ENCODE data around the gene ZNF646. TPM values are rescaled to one million over a fixed set of nuclear protein-coding genes. Genes with fewer than 3 reads are reported as not detected.

Gene ZNF646
- total and polyA plus RNA-seq, 2 donors (not counting 3 experiments of a cell fraction or from before 2014, with no cell fraction given): 4.1 to 15.9 TPM

- Histone ChIP-seq H3K27ac (ENCODE audit: insufficient read depth, low read depth, low read length) (peak within 1 kb of the TSS; percentile 6), H3K9ac (replicated peaks; ENCODE audit: extremely low read depth, insufficient read depth, low read length) (peak within 1 kb of the TSS; percentile 63), H3K9me1 (replicated peaks; ENCODE audit: control insufficient read depth, extremely low read depth, insufficient read depth, low read length) (no peaks in the 10 kb centered on the region), H4K20me1 (replicated peaks; ENCODE audit: control insufficient read depth, extremely low read depth, insufficient read depth, low read length) (no peaks in the 10 kb centered on the region), H3K4me3 (replicated peaks in 1 of 3; ENCODE audit: insufficient read depth in 1 of 3, low read depth in 1 of 3, low read length in 3 of 3) (peak within 1 kb of the TSS; percentile 28 to 91 (median 62)), H3K36me3 (ENCODE audit: control insufficient read depth in 2 of 2, extremely low read depth in 1 of 2, insufficient read depth in 2 of 2, low read length in 2 of 2) (peaks cover 2% of the 10 kb centered on the region in 2 experiments), H3K4me2 (ENCODE audit: insufficient read depth, low read length) (peak within 1 kb of the TSS; percentile 41), H3K27me3 (ENCODE audit: control insufficient read depth in 2 of 2, insufficient read depth in 2 of 2, low read length in 2 of 2) (no peaks in the 10 kb centered on the region), H3K79me2 (ENCODE audit: control insufficient read depth, insufficient read depth, low read length) (peaks cover 10% of the 10 kb centered on the region), H2AFZ (ENCODE audit: low read depth, low read length) (peak within 1 kb of the TSS; percentile 77), H3K4me1 (ENCODE audit: control insufficient read depth, extremely low read depth, insufficient read depth, low read length) (peaks cover 3% of the 10 kb centered on the region), H3K9me3 (replicated peaks; ENCODE audit: control insufficient read depth, insufficient read depth, low read length) (no peaks in the 10 kb centered on the region)
- TF ChIP-seq EZH2 (IDR thresholded peaks at IDR 0.05; ENCODE audit: borderline replicate concordance, low read depth, low read length, severe bottlenecking): no peak
- TF ChIP-seq GATA2 (IDR thresholded peaks at IDR 0.05; ENCODE audit: insufficient read depth, insufficient read length, low read depth, low read length): no peak
- no peak for TF ChIP-seq FOS (IDR thresholded peaks at IDR 0.05; ENCODE audit: borderline replicate concordance, insufficient read depth, low read length)
- TF ChIP-seq, protein P1, sequence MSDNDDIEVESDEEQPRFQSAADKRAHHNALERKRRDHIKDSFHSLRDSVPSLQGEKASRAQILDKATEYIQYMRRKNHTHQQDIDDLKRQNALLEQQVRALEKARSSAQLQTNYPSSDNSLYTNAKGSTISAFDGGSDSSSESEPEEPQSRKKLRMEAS (IDR thresholded peaks at IDR 0.05; ENCODE audit: insufficient read depth, insufficient read length): peak; percentile 2
- TF ChIP-seq CTCF (IDR thresholded peaks at IDR 0.05; ENCODE audit: extremely low read depth in 1 of 2, insufficient read depth in 1 of 2, low read depth in 1 of 2, low read length in 2 of 2): no peak
- peak; percentile 61 for TF ChIP-seq POLR2AphosphoS5 (IDR thresholded peaks at IDR 0.05; ENCODE audit: insufficient read depth, low read depth, low read length)
- no peak for TF ChIP-seq MYC (IDR thresholded peaks at IDR 0.05; ENCODE audit: low read depth, low read length)
- no peak for TF ChIP-seq JUN (IDR thresholded peaks at IDR 0.05; ENCODE audit: borderline replicate concordance, insufficient read depth, insufficient read length, low read depth)
- TF ChIP-seq POLR2A (IDR thresholded peaks at IDR 0.05; ENCODE audit: low read depth, low read length): peak; percentile 64
- ChIA-PET POLR2A (no interaction called here), CTCF (interaction anchor here (1.0 to 6.5 kb wide), 7 partner anchors 21 to 141 kb away, joined by 4 to 66 read pairs (median 7); partner anchors contain the start of genes HSD3B7, KAT8, ZNF646 and ZNF668)
- FAIRE-seq (peak; percentile 99), DNase-seq (ENCODE audit: low read depth, low spot score) (peak; percentile 97)
- intact Hi-C loops (cut with micrococcal nuclease) (loop anchor here (1.0 to 2.0 kb wide), 8 partner anchors 14 to 141 kb away; partner anchors contain the start of genes BCKDK, HSD3B7, KAT8 and SETD1A), dilution Hi-C loops (cut with MboI; ENCODE audit: extremely low pct_ligation_motif_present, low sequenced_read_pairs) (no loop called here)
- no TSS peak for BruUV-seq (replicated peaks)
Observed at GRCh38 chr16:31094424-31095120, 20.4 kb downstream of the ZNF646 start, which contains the start of gene VKORC1. Gene VKORC1, minus strand, starts transcription at chr16:31094797. Its CDS starts 68 bp downstream, at chr16:31094729.

All from endothelial cell of umbilical vein (primary cell).